Neutrophil (primary cell): ENCODE measurements around the gene PHGDH.
"Not testable (repeated sequence)": the region's sequence is repeated elsewhere in the genome, so short reads cannot be mapped to it uniquely, and the experiment has no call there.

Experiments
- H3K27ac ChIP-seq: fragments of 200-600 bp; sonication (generic); 2 replicates; pipeline ENCODE4 v1.5.1; 2016; ENCODE audit warnings: mild to moderate bottlenecking, moderate library complexity
- H3K27me3 ChIP-seq: fragments of 200-600 bp; sonication (generic); 2 replicates; pipeline ENCODE4 v1.6.0; 2016; ENCODE audit warnings: mild to moderate bottlenecking
- H3K36me3 ChIP-seq: fragments of 200-600 bp; sonication (generic); 2 replicates; pipeline ENCODE4 v1.5.1; 2017
- H3K4me1 ChIP-seq, 2 experiments: fragments of 200-600 bp in 1 of 2; sonication (generic) in 1 of 2; 1 replicate in 1 of 2; 2 replicates in 1 of 2; pipeline versions ENCODE4 v1.5.1 to v1.6.1; 2013 to 2016; ENCODE audit warnings: low read depth in 1 of 2, low read length in 1 of 2, mild to moderate bottlenecking in 1 of 2, moderate library complexity in 1 of 2; ENCODE audit not compliant: control insufficient read depth in 1 of 2, insufficient read depth in 1 of 2
- H3K4me3 ChIP-seq, 2 experiments: fragments of 200-600 bp in 1 of 2; sonication (generic) in 1 of 2; 1 replicate in 1 of 2; 2 replicates in 1 of 2; pipeline ENCODE4 v1.5.1; 2013 to 2016; ENCODE audit warnings: low read depth in 1 of 2, low read length in 1 of 2, mild to moderate bottlenecking in 1 of 2, moderate library complexity in 1 of 2
- H3K9me3 ChIP-seq: fragments of 200-600 bp; sonication (generic); 2 replicates; pipeline ENCODE4 v1.5.1; 2016
- TF ChIP-seq, protein P1 (sequence below): fragments of 200-600 bp; sonication (generic); IDR thresholded peaks from 2 replicates; pipeline ENCODE4 v1.5.1; 2016; ENCODE audit warnings: antibody characterized with exemption

The PHGDH gene

GRCh38 chr1:119784191-119784781 is 72.6 kb downstream of the PHGDH start:
- H3K4me1 ChIP-seq = peaks cover 19 to 33% of the 10 kb centered on the region in 2 experiments
- no peaks in the 10 kb centered on the region for H3K27me3 ChIP-seq
- no peak overlapping the region for H3K4me3 ChIP-seq
- H3K27ac ChIP-seq = no peak overlapping the region
- H3K36me3 ChIP-seq = no peaks in the 10 kb centered on the region
- H3K9me3 ChIP-seq = no peaks in the 10 kb centered on the region
- TF ChIP-seq, protein P1, sequence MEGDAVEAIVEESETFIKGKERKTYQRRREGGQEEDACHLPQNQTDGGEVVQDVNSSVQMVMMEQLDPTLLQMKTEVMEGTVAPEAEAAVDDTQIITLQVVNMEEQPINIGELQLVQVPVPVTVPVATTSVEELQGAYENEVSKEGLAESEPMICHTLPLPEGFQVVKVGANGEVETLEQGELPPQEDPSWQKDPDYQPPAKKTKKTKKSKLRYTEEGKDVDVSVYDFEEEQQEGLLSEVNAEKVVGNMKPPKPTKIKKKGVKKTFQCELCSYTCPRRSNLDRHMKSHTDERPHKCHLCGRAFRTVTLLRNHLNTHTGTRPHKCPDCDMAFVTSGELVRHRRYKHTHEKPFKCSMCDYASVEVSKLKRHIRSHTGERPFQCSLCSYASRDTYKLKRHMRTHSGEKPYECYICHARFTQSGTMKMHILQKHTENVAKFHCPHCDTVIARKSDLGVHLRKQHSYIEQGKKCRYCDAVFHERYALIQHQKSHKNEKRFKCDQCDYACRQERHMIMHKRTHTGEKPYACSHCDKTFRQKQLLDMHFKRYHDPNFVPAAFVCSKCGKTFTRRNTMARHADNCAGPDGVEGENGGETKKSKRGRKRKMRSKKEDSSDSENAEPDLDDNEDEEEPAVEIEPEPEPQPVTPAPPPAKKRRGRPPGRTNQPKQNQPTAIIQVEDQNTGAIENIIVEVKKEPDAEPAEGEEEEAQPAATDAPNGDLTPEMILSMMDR = no peak

- not testable (repeated sequence) for H3K9me3 ChIP-seq, H3K27me3 ChIP-seq, H3K27ac ChIP-seq, H3K4me3 ChIP-seq, H3K36me3 ChIP-seq
- H3K4me1 ChIP-seq = peaks cover 19 to 33% of the 10 kb centered on the region in 2 experiments
Observed at GRCh38 chr1:119786046-119786445, 74.3 kb downstream of the PHGDH start.

DNA sequence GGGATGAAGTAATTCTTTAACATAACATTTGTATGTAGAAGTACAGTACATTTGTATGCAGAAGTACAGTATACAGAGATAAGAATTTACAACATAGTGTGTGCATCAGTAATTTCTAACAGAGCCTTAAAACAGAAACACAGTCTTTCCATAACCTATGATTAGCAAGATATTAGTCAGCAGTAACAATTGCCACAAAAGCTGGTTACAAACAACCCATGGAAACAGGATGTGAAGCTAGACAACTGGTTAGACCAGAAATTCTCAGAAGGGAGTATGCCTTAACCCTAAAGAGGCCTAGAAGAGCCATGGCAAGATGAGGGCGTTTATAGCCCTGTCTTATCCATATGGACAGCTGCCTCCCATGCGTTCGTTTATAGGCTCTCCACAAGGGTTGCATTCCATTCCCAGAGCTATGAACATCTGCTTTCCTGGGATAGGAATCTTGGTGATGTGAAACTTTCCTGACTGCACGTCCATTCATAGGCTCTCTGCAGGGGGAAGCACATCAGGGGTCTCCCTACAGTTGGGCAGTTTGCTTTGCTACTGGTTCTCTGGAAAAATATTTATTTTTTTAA is 74.8 kb downstream of the PHGDH start:
- not testable (repeated sequence) for H3K27ac ChIP-seq, H3K4me3 ChIP-seq, H3K36me3 ChIP-seq, H3K27me3 ChIP-seq, H3K9me3 ChIP-seq
- peaks cover 19 to 33% of the 10 kb centered on the region in 2 experiments for H3K4me1 ChIP-seq

DNA sequence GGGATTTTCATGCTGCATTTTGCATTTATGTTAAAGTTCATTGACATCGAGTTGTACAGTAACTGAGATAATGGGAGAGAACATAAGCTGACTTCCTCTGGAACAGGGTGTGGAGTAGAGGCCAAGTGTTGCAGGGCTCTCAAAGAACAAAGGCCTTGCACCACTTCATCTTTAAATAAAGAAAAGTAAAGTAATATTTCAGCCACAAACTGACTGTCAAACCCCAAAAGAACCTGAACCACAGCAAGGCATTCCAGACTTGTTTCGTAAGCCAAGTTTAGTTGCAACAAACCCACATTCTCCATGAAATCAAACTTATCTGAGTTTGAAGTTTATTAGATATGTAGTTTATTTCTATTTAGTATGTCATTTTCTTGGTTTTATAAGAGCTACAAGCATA is 76.0 kb downstream of the PHGDH start:
- H3K9me3 ChIP-seq = no peaks in the 10 kb centered on the region
- H3K27me3 ChIP-seq = no peaks in the 10 kb centered on the region
- TF ChIP-seq, protein P1 = no peak
- peaks cover 16 to 30% of the 10 kb centered on the region in 2 experiments for H3K4me1 ChIP-seq
- no peak overlapping the region for H3K27ac ChIP-seq
- no peak overlapping the region for H3K4me3 ChIP-seq
- no peaks in the 10 kb centered on the region for H3K36me3 ChIP-seq

DNA sequence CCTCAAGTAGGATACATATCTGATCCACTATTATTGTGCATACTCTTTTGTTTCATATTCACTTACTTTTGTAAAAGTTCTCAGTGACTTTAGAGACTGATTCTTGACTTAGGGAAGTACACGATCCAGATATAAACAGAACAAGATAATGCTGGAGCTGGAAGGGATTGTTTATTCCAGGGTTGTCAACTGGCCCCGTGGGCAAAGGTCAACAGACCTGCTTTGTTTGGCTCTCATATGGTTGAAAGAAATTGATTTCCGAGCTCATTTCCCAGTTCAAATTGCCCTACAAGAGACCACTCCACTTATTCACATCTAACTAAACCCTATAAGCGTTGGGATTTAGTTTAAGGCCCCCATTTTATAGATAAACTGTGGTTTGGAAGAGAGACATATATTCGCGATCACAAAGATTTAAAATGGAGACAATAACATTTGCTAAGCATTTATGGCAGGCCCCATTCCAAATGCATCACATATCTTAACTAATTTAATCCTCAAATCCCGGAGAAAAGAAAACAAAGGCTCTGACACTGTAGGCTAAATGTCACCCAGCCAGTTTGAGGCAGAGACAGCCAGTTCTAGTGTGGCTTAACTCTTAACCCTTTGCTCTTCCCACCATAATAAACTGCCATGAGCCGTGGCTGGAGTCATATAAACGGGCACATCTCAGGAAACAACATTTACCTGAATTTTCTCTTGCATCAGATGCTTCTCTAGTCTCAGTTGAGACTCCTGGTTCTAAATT is 78.9 kb downstream of the PHGDH start:
- Histone ChIP-seq H3K4me1 (peaks cover 0 to 16% of the 10 kb centered on the region in 2 experiments), H3K27me3 (no peaks in the 10 kb centered on the region), H3K9me3 (no peaks in the 10 kb centered on the region), H3K4me3 (no peak overlapping the region), H3K27ac (no peak overlapping the region), H3K36me3 (no peaks in the 10 kb centered on the region)
- TF ChIP-seq, protein P1 = no peak

DNA sequence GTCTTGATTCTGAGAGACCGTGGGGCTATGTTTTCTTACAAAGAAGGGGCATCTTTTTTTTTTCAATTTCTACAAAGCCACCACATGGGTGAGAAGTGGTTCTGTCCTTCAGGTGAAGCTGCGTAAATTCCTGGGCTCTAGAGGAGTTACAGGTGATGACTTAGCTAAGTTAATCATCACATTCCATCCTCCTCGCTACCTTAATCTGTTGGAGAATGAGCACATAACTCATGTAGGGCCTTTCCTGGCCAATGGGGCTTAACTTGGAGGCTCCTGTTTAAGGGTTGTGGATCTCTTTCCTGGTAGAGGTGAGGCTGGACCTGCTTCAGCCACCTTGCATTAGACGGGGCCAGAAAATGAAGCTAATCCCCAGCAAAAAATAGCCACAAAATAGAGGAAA is 79.6 kb downstream of the PHGDH start:
- Histone ChIP-seq H3K27me3 (no peaks in the 10 kb centered on the region), H3K4me1 (peaks cover 0 to 10% of the 10 kb centered on the region in 2 experiments), H3K4me3 (no peak overlapping the region)

More for the DNA sequence above, 79.6 kb downstream of the PHGDH start:
- Histone ChIP-seq H3K36me3 (no peaks in the 10 kb centered on the region), H3K27ac (no peak overlapping the region), H3K9me3 (no peaks in the 10 kb centered on the region)
- TF ChIP-seq, protein P1 = no peak
